ENCODE measurements around the gene IGFBP3. TPM values are rescaled to one million over a fixed set of nuclear protein-coding genes. Genes with fewer than 3 reads are reported as not detected.

Gene IGFBP3
- total RNA-seq (2013), result 0.23 TPM
- polyA plus RNA-seq (under 1 TPM in 1 of 3 donors, not detected in 2; 0.06 TPM), polyA minus RNA-seq (not detected in 2 replicates), total RNA-seq (0 to 0.92 (median 0.07) reads per million in 11 experiments)

GRCh38 chr7:45920502-45921380 is at the start of gene IGFBP3:
Gene IGFBP3 (minus strand): TSS chr7:45921272. CDS start chr7:45921140, 132 bp downstream.
- Histone ChIP-seq H4K20me1 (ENCODE audit: insufficient read depth, low read length) (no peaks in the 10 kb centered on the region), H3K27me3 (ENCODE audit: control insufficient read depth in 2 of 2, insufficient read depth in 2 of 2, low read length in 2 of 2) (peaks cover 55 to 70% of the 10 kb centered on the region in 2 donors), H3K4me1 (ENCODE audit: control insufficient read depth in 1 of 2, insufficient read depth in 2 of 2, low read length in 2 of 2) (no peaks in the 10 kb centered on the region), H3K4me3 (replicated peaks in 1 of 3; ENCODE audit: low read depth in 2 of 3, low read length in 3 of 3) (no peak within 1 kb of the TSS), H2AFZ (ENCODE audit: insufficient read depth, low read depth, low read length, poor library complexity, severe bottlenecking) (no peak within 1 kb of the TSS), H3K79me2 (ENCODE audit: insufficient read depth, low read length) (no peaks in the 10 kb centered on the region), H3K27ac (ENCODE audit: low read depth in 1 of 2, low read length in 2 of 2) (no peak within 1 kb of the TSS), H3K9me3 (replicated peaks in 1 of 2; ENCODE audit: control insufficient read depth in 1 of 2, insufficient read depth in 1 of 2, low read length in 2 of 2) (peaks cover 0 to 18% of the 10 kb centered on the region in 2 donors), H3K9ac (ENCODE audit: insufficient read depth, low read length, poor library complexity, severe bottlenecking) (no peak within 1 kb of the TSS), H3K4me2 (replicated peaks; ENCODE audit: extremely low read depth, low read length, poor library complexity, severe bottlenecking) (peak within 1 kb of the TSS; percentile 11), H3K36me3 (replicated peaks in 1 of 2; ENCODE audit: control insufficient read depth in 1 of 2, insufficient read depth in 2 of 2, low read length in 2 of 2) (no peaks in the 10 kb centered on the region)
- TF ChIP-seq CTCF (IDR thresholded peaks at IDR 0.05), result no peak
- intact Hi-C loops (cut with micrococcal nuclease), result no loop called here
- WGBS (ENCODE audit: insufficient coverage), result under 1% methylated on average over 111 of the region's 111 CpGs
- peak within 1 kb of the TSS in 1 of 2 donors; percentile 83 for H3K4me3 Mint-ChIP-seq
- peaks cover 53 to 77% (median 64%) of the 10 kb centered on the region in 3 donors for H3K27me3 Mint-ChIP-seq (ENCODE audit: low read depth in 3 of 3)
- no peaks in the 10 kb centered on the region for H3K36me3 Mint-ChIP-seq
- H3K4me1 Mint-ChIP-seq, result peaks cover 4% of the 10 kb centered on the region
- no peak for DNase-seq
- H3K9me3 Mint-ChIP-seq, result peaks cover 0 to 9% (median 0%) of the 10 kb centered on the region in 7 donors
- H3K27ac Mint-ChIP-seq, result no peak within 1 kb of the TSS

GRCh38 chr7:45970454-45970853 is 49.4 kb upstream of the IGFBP3 start:
- Mint-ChIP-seq H3K27ac (no peak overlapping the region), H3K36me3 (no peaks in the 10 kb centered on the region)
- no peak overlapping the region for H2AFZ ChIP-seq (ENCODE audit: insufficient read depth, low read depth, low read length, poor library complexity, severe bottlenecking)

More at GRCh38 chr7:45970454-45970853, 49.4 kb upstream of the IGFBP3 start:
- Mint-ChIP-seq H3K9me3 (peaks cover 0 to 4% (median 2%) of the 10 kb centered on the region in 7 donors), H3K27me3 (ENCODE audit: low read depth in 3 of 3) (peaks cover 0 to 4% (median 3%) of the 10 kb centered on the region in 3 donors), H3K4me1 (no peaks in the 10 kb centered on the region), H3K4me3 (no peak overlapping the region)
- intact Hi-C loops (cut with micrococcal nuclease), result no loop called here
- Histone ChIP-seq H3K4me3 (replicated peaks in 1 of 3; ENCODE audit: low read depth in 2 of 3, low read length in 3 of 3) (no peak overlapping the region), H3K4me2 (replicated peaks; ENCODE audit: extremely low read depth, low read length, poor library complexity, severe bottlenecking) (no peak overlapping the region), H3K9me3 (replicated peaks in 1 of 2; ENCODE audit: control insufficient read depth in 1 of 2, insufficient read depth in 1 of 2, low read length in 2 of 2) (no peaks in the 10 kb centered on the region), H3K27ac (ENCODE audit: low read depth in 1 of 2, low read length in 2 of 2) (no peak overlapping the region), H3K36me3 (replicated peaks in 1 of 2; ENCODE audit: control insufficient read depth in 1 of 2, insufficient read depth in 2 of 2, low read length in 2 of 2) (no peaks in the 10 kb centered on the region), H4K20me1 (ENCODE audit: insufficient read depth, low read length) (no peaks in the 10 kb centered on the region), H3K27me3 (ENCODE audit: control insufficient read depth in 2 of 2, insufficient read depth in 2 of 2, low read length in 2 of 2) (no peaks in the 10 kb centered on the region), H3K4me1 (ENCODE audit: control insufficient read depth in 1 of 2, insufficient read depth in 2 of 2, low read length in 2 of 2) (no peaks in the 10 kb centered on the region), H3K9ac (ENCODE audit: insufficient read depth, low read length, poor library complexity, severe bottlenecking) (no peak overlapping the region), H3K79me2 (ENCODE audit: insufficient read depth, low read length) (no peaks in the 10 kb centered on the region)
- no peak for TF ChIP-seq CTCF (IDR thresholded peaks at IDR 0.05)
- no peak for DNase-seq
- 100% methylated on average over 1 of the region's 2 CpGs for WGBS (ENCODE audit: insufficient coverage)
